Endodermal cell (in vitro differentiated cells): ENCODE data around the gene ITGA11. TPM values are rescaled to one million over a fixed set of nuclear protein-coding genes. Genes with fewer than 3 reads are reported as not detected.
"Not testable (repeated sequence)": the region's sequence is repeated elsewhere in the genome, so short reads cannot be mapped to it uniquely, and the experiment has no call there.

Source experiments
- DNase-seq: peaks from one replicate; pipeline ENCODE4 v3.0.0-alpha.2; 2017
- H3K27ac ChIP-seq: 2 replicates; pipeline ENCODE4 v1.5.1; 2013; ENCODE audit warnings: mild to moderate bottlenecking, low read depth, low read length, moderate library complexity
- H3K27me3 ChIP-seq: 2 replicates; pipeline ENCODE4 v1.6.1; 2013; ENCODE audit warnings: mild to moderate bottlenecking, low read length, moderate library complexity; ENCODE audit not compliant: insufficient read depth, control insufficient read depth, poor library complexity, severe bottlenecking
- H3K36me3 ChIP-seq: 2 replicates; pipeline ENCODE4 v1.7.0; 2013; ENCODE audit warnings: mild to moderate bottlenecking, low read length, moderate library complexity; ENCODE audit not compliant: control insufficient read depth, insufficient read depth
- H3K4me1 ChIP-seq: one replicate; pipeline ENCODE4 v1.7.0; 2013; ENCODE audit warnings: low read length; ENCODE audit not compliant: control insufficient read depth, insufficient read depth
- H3K4me3 ChIP-seq: 2 replicates; pipeline ENCODE4 v1.5.1; 2013; ENCODE audit warnings: mild to moderate bottlenecking, low read length, moderate library complexity
- H3K9ac ChIP-seq: 2 replicates; pipeline ENCODE4 v1.6.1; 2013; ENCODE audit warnings: mild to moderate bottlenecking, low read length, moderate library complexity; ENCODE audit not compliant: poor library complexity, severe bottlenecking; ENCODE audit errors: extremely low read depth
- H3K9me3 ChIP-seq: 2 replicates; pipeline ENCODE4 v1.6.1; 2013; ENCODE audit warnings: mild to moderate bottlenecking, low read length, moderate library complexity; ENCODE audit not compliant: control insufficient read depth
- H3K27ac Mint-ChIP-seq: 2 replicates; pipeline ENCODE4 v1.8.0; 2020; ENCODE audit warnings: mixed read lengths
- H3K27me3 Mint-ChIP-seq: 2 replicates; pipeline ENCODE4 v1.8.0; 2021; ENCODE audit warnings: mild to moderate bottlenecking, mixed read lengths; ENCODE audit not compliant: insufficient read depth
- H3K36me3 Mint-ChIP-seq: 2 replicates; pipeline ENCODE4 v1.8.0; 2020; ENCODE audit warnings: low read depth, mixed read lengths
- H3K4me1 Mint-ChIP-seq: 2 replicates; pipeline ENCODE4 v1.8.0; 2020; ENCODE audit warnings: mixed read lengths
- H3K4me3 Mint-ChIP-seq: 2 replicates; pipeline ENCODE4 v1.8.0; 2020; ENCODE audit warnings: mild to moderate bottlenecking, moderate library complexity, mixed read lengths
- H3K9me3 Mint-ChIP-seq: 2 replicates; pipeline ENCODE4 v1.8.0; 2020; ENCODE audit warnings: mild to moderate bottlenecking, mixed read lengths
- CTCF ChIP-seq: fragments of 200-600 bp; sonication (generic); conservative IDR thresholded peaks from 2 replicates; pipeline ENCODE4 v1.5.0; 2021; ENCODE audit warnings: antibody characterized with exemption, mild to moderate bottlenecking
- WGBS, 2 experiments: methylation state at CpG; one replicate each; pipeline versions ENCODE4 v1.1.5 to v1.1.7; 2013; ENCODE audit warnings: missing lambda C conversion rate in 2 of 2, mixed read lengths in 1 of 2; ENCODE audit not compliant: insufficient coverage in 1 of 2, insufficient read length in 1 of 2; 5-methylcytosine and 5-hydroxymethylcytosine counted together
- total RNA-seq, 2 donors: library from RNA; stranded (reverse); fragmentation: NEBNext Ultra II Directional in 1 of 2; extraction: Animal tissue kit (Norgen Biotek cat#: 25700) in 1 of 2; gene quantifications; 2 replicates in 1 of 2; 3 replicates in 1 of 2; pipeline ENCODE4 v1.2.1, GENCODE V29; 2021

The ITGA11 gene
- total RNA-seq, 2 donors from 2014 or later, result 0.35 to 1.4 TPM

- H3K9me3 Mint-ChIP-seq, result peaks cover 5% of the 10 kb centered on the region
- H3K9ac ChIP-seq, result no peak overlapping the region
- WGBS, 2 experiments, result 93% methylated on average over 1 of the region's 1 CpG; no CpG with 5 or more reads in 1 of the 2 experiments
- H3K27ac ChIP-seq, result no peak overlapping the region
- H3K4me3 Mint-ChIP-seq, result no peak overlapping the region
- no peak overlapping the region for H3K27ac Mint-ChIP-seq
- no peaks in the 10 kb centered on the region for H3K36me3 ChIP-seq
- no peak overlapping the region for H3K4me3 ChIP-seq
- no peaks in the 10 kb centered on the region for H3K36me3 Mint-ChIP-seq
- H3K4me1 ChIP-seq, result no peaks in the 10 kb centered on the region
- no peak for TF ChIP-seq CTCF
- no peak for DNase-seq
- H3K27me3 Mint-ChIP-seq, result no peaks in the 10 kb centered on the region
- H3K4me1 Mint-ChIP-seq, result peaks cover 1% of the 10 kb centered on the region
- peaks cover 4% of the 10 kb centered on the region for H3K9me3 ChIP-seq
- no peaks in the 10 kb centered on the region for H3K27me3 ChIP-seq
Measured at GRCh38 chr15:68400066-68400456, 31.9 kb downstream of the ITGA11 start.

- peaks cover 1% of the 10 kb centered on the region for H3K4me1 Mint-ChIP-seq
- H3K4me3 Mint-ChIP-seq, result no peak overlapping the region
- Histone ChIP-seq H3K27me3 (no peaks in the 10 kb centered on the region), H3K4me1 (no peaks in the 10 kb centered on the region), H3K9ac (no peak overlapping the region), H3K27ac (no peak overlapping the region), H3K4me3 (no peak overlapping the region), H3K9me3 (peaks cover 4% of the 10 kb centered on the region), H3K36me3 (no peaks in the 10 kb centered on the region)
- H3K27me3 Mint-ChIP-seq, result peaks cover 2% of the 10 kb centered on the region
- no peaks in the 10 kb centered on the region for H3K36me3 Mint-ChIP-seq
- WGBS, 2 experiments, result 85 to 100% methylated on average over 1 to 3 of the region's 5 CpGs
- TF ChIP-seq CTCF, result no peak
- no peak for DNase-seq
- peaks cover 5% of the 10 kb centered on the region for H3K9me3 Mint-ChIP-seq
- no peak overlapping the region for H3K27ac Mint-ChIP-seq
Measured at GRCh38 chr15:68399096-68400065, 32.6 kb downstream of the ITGA11 start.

- whole genome bisulfite sequencing, 2 experiments, result no CpG with 5 or more reads among the region's 3 CpGs
- H3K27ac ChIP-seq, H3K4me1 ChIP-seq, H3K9ac ChIP-seq, DNase-seq, H3K36me3 ChIP-seq, H3K9me3 ChIP-seq, H3K4me3 ChIP-seq, H3K27me3 ChIP-seq, H3K27me3 Mint-ChIP-seq, H3K4me3 Mint-ChIP-seq, H3K36me3 Mint-ChIP-seq, H3K4me1 Mint-ChIP-seq, H3K27ac Mint-ChIP-seq, H3K9me3 Mint-ChIP-seq: not testable (repeated sequence)
Measured at GRCh38 chr15:68397999-68398398, 34.0 kb downstream of the ITGA11 start.
